CD4-positive, alpha-beta T cell (primary cell): ENCODE measurements around the gene PPP1R9B. TPM values are rescaled to one million over a fixed set of nuclear protein-coding genes. Genes with fewer than 3 reads are reported as not detected.

Source experiments
- ATAC-seq: fragments of 200-7000 bp; cut with Tn5 transposase; one replicate; pipeline ENCODE4 v1.10.0; 2022; ENCODE audit warnings: mild to moderate bottlenecking; ENCODE audit not compliant: poor library complexity
- CTCF ChIA-PET: fragments of 350-600 bp; sonication (Branson Sonifier 250); formaldehyde crosslinking; loops from one replicate; lab custom pipeline; 2021; ENCODE audit warnings: antibody characterized with exemption, inconsistent platforms; lab: Charles Lee
- POLR2A ChIA-PET: fragments of 350-600 bp; sonication (Branson Sonifier 250); formaldehyde crosslinking; loops from one replicate; lab custom pipeline; 2021; ENCODE audit warnings: antibody characterized with exemption, inconsistent platforms; lab: Charles Lee
- DNase-seq, 14 experiments: peaks; one replicate each; pipeline ENCODE4 v3.0.0-alpha.2; 2013 to 2020; ENCODE audit warnings: mixed read lengths in 2 of 14
- H3K27ac ChIP-seq, 2 donors: one replicate each; pipeline versions ENCODE4 v1.5.1 to v1.7.0; 2013; ENCODE audit warnings: low read length in 2 of 2, low read depth in 1 of 2, mild to moderate bottlenecking in 1 of 2
- H3K27me3 ChIP-seq, 2 experiments: 1 replicate in 1 of 2; 2 replicates in 1 of 2; pipeline versions ENCODE4 v1.6.1 to v1.7.0; 2013; ENCODE audit warnings: low read length in 2 of 2, control low read depth in 1 of 2, mild to moderate bottlenecking in 1 of 2, moderate library complexity in 1 of 2; ENCODE audit not compliant: insufficient read depth in 2 of 2, control insufficient read depth in 1 of 2
- H3K36me3 ChIP-seq: one replicate; pipeline ENCODE4 v1.6.1; 2013; ENCODE audit warnings: low read length, control low read depth; ENCODE audit not compliant: insufficient read depth
- H3K4me1 ChIP-seq: one replicate; pipeline ENCODE4 v1.6.1; 2013; ENCODE audit warnings: low read length, control low read depth; ENCODE audit not compliant: insufficient read depth
- H3K4me3 ChIP-seq: one replicate; pipeline ENCODE4 v1.5.1; 2013; ENCODE audit warnings: mild to moderate bottlenecking, low read length, moderate library complexity
- H3K9me3 ChIP-seq, 2 experiments: 1 replicate in 1 of 2; 2 replicates in 1 of 2; pipeline versions ENCODE4 v1.6.1 to v1.7.0; 2013; ENCODE audit warnings: low read length in 2 of 2, mild to moderate bottlenecking in 2 of 2, control low read depth in 1 of 2, moderate library complexity in 1 of 2; ENCODE audit not compliant: control insufficient read depth in 1 of 2, insufficient read depth in 1 of 2
- H3K27ac Mint-ChIP-seq: one replicate; pipeline ENCODE4 v1.8.0; 2020; ENCODE audit warnings: mixed read lengths
- H3K27me3 Mint-ChIP-seq: one replicate; pipeline ENCODE4 v1.8.0; 2021; ENCODE audit warnings: mixed read lengths
- H3K36me3 Mint-ChIP-seq: one replicate; pipeline ENCODE4 v1.8.0; 2021; ENCODE audit warnings: low read depth, mixed read lengths
- H3K4me1 Mint-ChIP-seq: one replicate; pipeline ENCODE4 v1.8.0; 2021; ENCODE audit warnings: low read depth, mixed read lengths
- H3K4me3 Mint-ChIP-seq: one replicate; pipeline ENCODE4 v1.8.0; 2020; ENCODE audit warnings: mild to moderate bottlenecking, mixed read lengths
- H3K9me3 Mint-ChIP-seq: one replicate; pipeline ENCODE4 v1.8.0; 2020; ENCODE audit warnings: mixed read lengths
- intact Hi-C, 2 experiments: fragments of 100-400 bp; cut with DNase I in 1 of 2; cut with micrococcal nuclease in 1 of 2; formaldehyde crosslinking; loops; one replicate each; pipeline versions ENCODE4 v1.15.1 to v1.9.0; 2023 to 2025; cut with DNase I, micrococcal nuclease
- total RNA-seq, 174 experiments: library from RNA in 2 of 174; stranded (reverse) in 2 of 174; gene quantifications; one replicate each; pipeline ENCODE4 v1.2.3 and lab custom pipeline; 2021 to 2026
- TF ChIP-seq, protein P1 (sequence below): fragments of 200-600 bp; IDR thresholded peaks from one replicate; pipeline ENCODE4 v1.8.0; 2022; ENCODE audit warnings: antibody characterized with exemption, mild to moderate bottlenecking

Gene PPP1R9B
- total RNA-seq, 2 experiments from 2014 or later = 53.4 to 55.7 TPM

DNA sequence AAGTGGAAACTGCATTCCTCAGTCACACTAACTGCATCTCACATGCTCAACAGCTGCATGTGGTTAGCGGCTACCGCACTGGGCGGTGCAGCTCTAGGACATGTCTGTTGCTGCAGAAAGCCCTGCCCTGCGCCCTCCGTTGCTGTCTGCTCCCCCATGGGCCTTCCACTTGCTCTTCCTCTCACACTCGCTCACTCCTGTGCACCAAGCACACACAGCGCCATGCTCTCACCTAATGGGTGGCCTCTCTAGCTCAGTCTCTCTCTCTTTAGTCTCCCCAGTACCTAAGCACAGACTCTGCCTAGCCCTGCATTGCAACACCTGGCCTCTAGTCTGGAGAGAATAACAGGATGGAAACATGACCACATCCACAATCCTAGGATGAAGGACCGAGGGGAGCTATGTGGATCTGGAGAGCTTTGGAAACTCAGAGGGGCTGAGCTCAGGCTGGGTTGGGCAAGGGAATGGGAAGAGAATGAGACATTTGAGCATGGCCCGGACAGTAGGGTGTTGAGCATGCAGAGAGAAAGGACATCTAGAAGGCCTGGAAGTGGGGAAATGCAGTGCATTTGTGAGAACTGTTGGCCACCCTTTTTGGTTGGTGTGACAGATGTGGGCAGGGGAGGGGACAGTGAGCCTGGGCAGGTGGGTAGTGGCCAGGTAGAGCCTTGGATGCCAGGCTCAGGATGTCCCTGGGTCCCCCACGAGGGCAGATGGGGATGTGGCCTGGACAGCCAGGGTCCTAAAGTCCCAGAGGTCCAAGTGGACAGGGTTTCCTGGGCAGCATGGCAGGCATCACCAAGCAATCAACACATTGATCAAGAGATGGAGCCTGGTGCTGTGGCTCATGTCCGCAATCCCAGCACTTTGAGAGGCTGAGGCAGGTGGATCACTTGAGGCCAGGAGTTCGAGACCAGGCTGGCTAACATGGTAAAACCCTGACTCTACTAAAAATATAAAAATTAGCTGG is 31.4 kb upstream of the PPP1R9B start:
- no peak overlapping the region for H3K27ac ChIP-seq
- CTCF ChIA-PET = no interaction called here
- H3K27me3 ChIP-seq = no peaks in the 10 kb centered on the region
- no peaks in the 10 kb centered on the region for H3K9me3 ChIP-seq
- intact Hi-C loops = no loop called here
- Mint-ChIP-seq H3K9me3 (no peaks in the 10 kb centered on the region), H3K36me3 (no peaks in the 10 kb centered on the region), H3K4me1 (peaks cover 26% of the 10 kb centered on the region), H3K4me3 (no peak overlapping the region), H3K27me3 (no peaks in the 10 kb centered on the region), H3K27ac (no peak overlapping the region)
- POLR2A ChIA-PET = no interaction called here
- no peaks in the 10 kb centered on the region for H3K36me3 ChIP-seq
- peaks cover 28% of the 10 kb centered on the region for H3K4me1 ChIP-seq
- ATAC-seq (no peak), DNase-seq (no peak)
- H3K4me3 ChIP-seq = no peak overlapping the region
- TF ChIP-seq, protein P1, sequence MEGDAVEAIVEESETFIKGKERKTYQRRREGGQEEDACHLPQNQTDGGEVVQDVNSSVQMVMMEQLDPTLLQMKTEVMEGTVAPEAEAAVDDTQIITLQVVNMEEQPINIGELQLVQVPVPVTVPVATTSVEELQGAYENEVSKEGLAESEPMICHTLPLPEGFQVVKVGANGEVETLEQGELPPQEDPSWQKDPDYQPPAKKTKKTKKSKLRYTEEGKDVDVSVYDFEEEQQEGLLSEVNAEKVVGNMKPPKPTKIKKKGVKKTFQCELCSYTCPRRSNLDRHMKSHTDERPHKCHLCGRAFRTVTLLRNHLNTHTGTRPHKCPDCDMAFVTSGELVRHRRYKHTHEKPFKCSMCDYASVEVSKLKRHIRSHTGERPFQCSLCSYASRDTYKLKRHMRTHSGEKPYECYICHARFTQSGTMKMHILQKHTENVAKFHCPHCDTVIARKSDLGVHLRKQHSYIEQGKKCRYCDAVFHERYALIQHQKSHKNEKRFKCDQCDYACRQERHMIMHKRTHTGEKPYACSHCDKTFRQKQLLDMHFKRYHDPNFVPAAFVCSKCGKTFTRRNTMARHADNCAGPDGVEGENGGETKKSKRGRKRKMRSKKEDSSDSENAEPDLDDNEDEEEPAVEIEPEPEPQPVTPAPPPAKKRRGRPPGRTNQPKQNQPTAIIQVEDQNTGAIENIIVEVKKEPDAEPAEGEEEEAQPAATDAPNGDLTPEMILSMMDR = no peak

DNA sequence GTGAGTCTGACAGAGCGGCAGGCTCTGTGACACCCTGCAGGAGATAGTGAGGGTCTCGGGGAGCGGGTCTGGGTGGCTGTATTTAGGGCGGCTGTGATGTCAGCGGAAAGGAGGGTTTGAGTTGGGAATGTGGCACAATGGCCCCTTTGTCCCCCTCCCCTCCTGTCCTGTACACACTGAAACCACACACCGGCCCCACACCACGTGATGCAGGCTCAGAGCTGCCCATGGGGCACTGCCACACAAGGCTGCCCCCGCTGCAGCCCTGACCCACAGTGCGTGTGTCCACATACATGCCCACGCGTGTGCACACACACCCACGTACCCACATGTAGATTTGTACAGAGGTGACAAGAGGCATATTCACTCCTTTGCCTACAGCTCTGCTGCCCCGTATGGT is 30.7 kb upstream of the PPP1R9B start:
- Mint-ChIP-seq H3K4me3 (no peak overlapping the region), H3K27me3 (no peaks in the 10 kb centered on the region), H3K4me1 (peaks cover 26% of the 10 kb centered on the region), H3K9me3 (no peaks in the 10 kb centered on the region), H3K27ac (no peak overlapping the region), H3K36me3 (no peaks in the 10 kb centered on the region)
- no peak for DNase-seq
- Histone ChIP-seq H3K27ac (no peak overlapping the region), H3K4me1 (peaks cover 28% of the 10 kb centered on the region), H3K9me3 (no peaks in the 10 kb centered on the region), H3K36me3 (no peaks in the 10 kb centered on the region), H3K27me3 (no peaks in the 10 kb centered on the region), H3K4me3 (no peak overlapping the region)
- POLR2A ChIA-PET = no interaction called here
- intact Hi-C loops = no loop called here
- TF ChIP-seq, protein P1 = no peak
- CTCF ChIA-PET = no interaction called here
- no peak for ATAC-seq

DNA sequence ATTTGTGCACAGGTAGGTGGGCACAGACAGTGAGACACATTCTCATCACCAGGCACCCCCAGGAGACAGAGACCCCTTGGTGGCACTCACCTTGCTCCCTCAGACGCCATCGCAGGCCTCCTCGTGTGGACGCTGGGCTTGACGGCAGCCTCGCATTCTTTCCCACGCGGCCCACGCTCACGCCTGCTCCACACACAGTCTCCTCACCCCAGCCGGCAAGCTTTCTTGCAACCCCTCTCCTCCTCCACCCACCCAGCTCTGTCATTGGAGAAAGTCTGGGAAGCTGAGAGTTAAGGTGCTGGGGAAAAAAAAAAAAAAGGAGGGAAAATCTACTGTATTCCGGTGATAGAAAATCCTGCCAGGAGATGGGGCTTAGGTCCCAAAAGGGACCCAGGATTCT is 30.1 kb upstream of the PPP1R9B start:
- Mint-ChIP-seq H3K27ac (no peak overlapping the region), H3K9me3 (no peaks in the 10 kb centered on the region), H3K27me3 (no peaks in the 10 kb centered on the region), H3K4me3 (no peak overlapping the region), H3K4me1 (peaks cover 26% of the 10 kb centered on the region), H3K36me3 (no peaks in the 10 kb centered on the region)
- TF ChIP-seq, protein P1 = no peak
- ATAC-seq (no peak), DNase-seq (no peak)
- Histone ChIP-seq H3K9me3 (no peaks in the 10 kb centered on the region), H3K27ac (no peak overlapping the region), H3K36me3 (no peaks in the 10 kb centered on the region), H3K27me3 (no peaks in the 10 kb centered on the region), H3K4me1 (peaks cover 28% of the 10 kb centered on the region), H3K4me3 (no peak overlapping the region)
- ChIA-PET POLR2A (no interaction called here), CTCF (no interaction called here)
- intact Hi-C loops = no loop called here
